Endothelial cell of umbilical vein (primary cell): ENCODE measurements around the gene CFL2. TPM values are rescaled to one million over a fixed set of nuclear protein-coding genes. Genes with fewer than 3 reads are reported as not detected.

Experiments
- BruUV-seq: library from RNA; stranded (reverse); fragments of 400-500 nt; replicated peaks from 2 replicates; lab custom pipeline; 2021; lab: Mats Ljungman, UMichigan
- CTCF ChIA-PET: fragments of 300-600, 350-600 bp; sonication (Branson Sonifier 250); formaldehyde crosslinking; loops from one replicate; lab custom pipeline; 2021; ENCODE audit warnings: antibody characterized with exemption, inconsistent platforms; lab: Charles Lee
- POLR2A ChIA-PET: fragments of 300-600, 350-600 bp; sonication (Branson Sonifier 250); formaldehyde crosslinking; loops from one replicate; lab custom pipeline; 2021; ENCODE audit warnings: antibody characterized with exemption, inconsistent platforms; lab: Charles Lee
- DNase-seq: peaks from one replicate; pipeline ENCODE4 v3.0.0-alpha.2; 2011; ENCODE audit warnings: low read depth, low spot score
- FAIRE-seq: peaks from 2 replicates; lab custom pipeline; 2011; peaks lifted over from hg19 to GRCh38; lab: Jason Lieb, UNC
- H2AFZ ChIP-seq: 2 replicates; pipeline ENCODE4 v1.6.0; 2012; ENCODE audit warnings: low read depth, low read length, control low read depth, inconsistent platforms
- H3K27ac ChIP-seq: 2 replicates; pipeline ENCODE4 v1.5.1; 2011; ENCODE audit warnings: low read depth, mild to moderate bottlenecking, control low read depth, low read length, moderate library complexity; ENCODE audit not compliant: insufficient read depth
- H3K27me3 ChIP-seq, 2 experiments: 2 replicates each; pipeline versions ENCODE4 v1.6.0 to v1.6.1; 2011; ENCODE audit warnings: low read length in 2 of 2, mixed read lengths in 1 of 2; ENCODE audit not compliant: control insufficient read depth in 2 of 2, insufficient read depth in 2 of 2
- H3K36me3 ChIP-seq, 2 experiments: 2 replicates in 1 of 2; 3 replicates in 1 of 2; pipeline ENCODE4 v1.5.1; 2011; ENCODE audit warnings: low read length in 2 of 2, mild to moderate bottlenecking in 1 of 2, moderate library complexity in 1 of 2; ENCODE audit not compliant: control insufficient read depth in 2 of 2, insufficient read depth in 2 of 2; ENCODE audit errors: extremely low read depth in 1 of 2
- H3K4me1 ChIP-seq: 3 replicates; pipeline ENCODE4 v1.5.1; 2011; ENCODE audit warnings: mild to moderate bottlenecking, low read length; ENCODE audit not compliant: control insufficient read depth, insufficient read depth; ENCODE audit errors: extremely low read depth
- H3K4me2 ChIP-seq: 2 replicates; pipeline ENCODE4 v1.6.1; 2011; ENCODE audit warnings: low read length, control low read depth, mixed read lengths; ENCODE audit not compliant: insufficient read depth
- H3K4me3 ChIP-seq, 3 experiments: fragments of 200-600 bp in 1 of 3; sonication (generic), shearing (Covaris generic) in 1 of 3; replicated peaks in 1 of 3; 2 replicates each; pipeline ENCODE4 v1.5.1; 2011 to 2016; ENCODE audit warnings: control low read depth in 3 of 3, low read length in 3 of 3, mild to moderate bottlenecking in 2 of 3, inconsistent platforms in 1 of 3, low read depth in 1 of 3, moderate library complexity in 1 of 3; ENCODE audit not compliant: insufficient read depth in 1 of 3
- H3K79me2 ChIP-seq: 2 replicates; pipeline ENCODE4 v1.6.0; 2012; ENCODE audit warnings: low read length, inconsistent platforms; ENCODE audit not compliant: control insufficient read depth, insufficient read depth
- H3K9ac ChIP-seq: replicated peaks from 2 replicates; pipeline ENCODE3; 2011; ENCODE audit warnings: low read length, control low read depth; ENCODE audit not compliant: insufficient read depth; ENCODE audit errors: extremely low read depth
- H3K9me1 ChIP-seq: replicated peaks from 3 replicates; pipeline ENCODE4 v1.6.0; 2011; ENCODE audit warnings: mild to moderate bottlenecking, low read length; ENCODE audit not compliant: control insufficient read depth, insufficient read depth; ENCODE audit errors: extremely low read depth
- H3K9me3 ChIP-seq: replicated peaks from 2 replicates; pipeline ENCODE4 v1.5.1; 2012; ENCODE audit warnings: low read length, inconsistent platforms; ENCODE audit not compliant: control insufficient read depth, insufficient read depth
- H4K20me1 ChIP-seq: replicated peaks from 2 replicates; pipeline ENCODE3; 2011; ENCODE audit warnings: mild to moderate bottlenecking, low read length; ENCODE audit not compliant: control insufficient read depth, insufficient read depth; ENCODE audit errors: extremely low read depth
- CTCF ChIP-seq, 2 donors: IDR thresholded peaks; 1 replicate in 1 of 2; 2 replicates in 1 of 2; pipeline ENCODE4 v1.5.1; 2011; ENCODE audit warnings: low read length in 2 of 2, mild to moderate bottlenecking in 2 of 2, moderate library complexity in 2 of 2, control low read depth in 1 of 2, inconsistent platforms in 1 of 2, low read depth in 1 of 2; ENCODE audit not compliant: insufficient read depth in 1 of 2; ENCODE audit errors: extremely low read depth in 1 of 2
- EZH2 ChIP-seq: IDR thresholded peaks from 2 replicates; pipeline ENCODE4 v1.6.1; 2012; ENCODE audit warnings: borderline replicate concordance, low read depth, mild to moderate bottlenecking, moderate library complexity, low read length, inconsistent platforms; ENCODE audit not compliant: severe bottlenecking
- FOS ChIP-seq: IDR thresholded peaks from 2 replicates; pipeline ENCODE4 v1.6.1; 2011; ENCODE audit warnings: mild to moderate bottlenecking, low read length, moderate library complexity, borderline replicate concordance; ENCODE audit not compliant: insufficient read depth
- GATA2 ChIP-seq: IDR thresholded peaks from 2 replicates; pipeline ENCODE4 v1.7.0; 2011; ENCODE audit warnings: low read depth, mild to moderate bottlenecking, moderate library complexity, mixed read lengths, low read length; ENCODE audit not compliant: insufficient read length, insufficient read depth
- JUN ChIP-seq: IDR thresholded peaks from 2 replicates; pipeline ENCODE4 v1.6.1; 2011; ENCODE audit warnings: borderline replicate concordance, low read depth; ENCODE audit not compliant: insufficient read length, insufficient read depth
- MAX ChIP-seq: IDR thresholded peaks from 2 replicates; pipeline ENCODE4 v1.6.1; 2011; ENCODE audit not compliant: insufficient read depth, insufficient read length
- MYC ChIP-seq: IDR thresholded peaks from one replicate; pipeline ENCODE4 v1.6.1; 2011; ENCODE audit warnings: mild to moderate bottlenecking, low read depth, low read length
- POLR2A ChIP-seq: IDR thresholded peaks from 2 replicates; pipeline ENCODE4 v1.6.1; 2012; ENCODE audit warnings: low read depth, mild to moderate bottlenecking, control low read depth, low read length
- POLR2AphosphoS5 ChIP-seq: IDR thresholded peaks from 2 replicates; pipeline ENCODE4 v1.6.1; 2012; ENCODE audit warnings: low read depth, mild to moderate bottlenecking, control low read depth, low read length, moderate library complexity; ENCODE audit not compliant: insufficient read depth
- dilution Hi-C: fragments of 300-500 bp; cut with MboI; formaldehyde crosslinking; loops from one replicate; pipeline ENCODE4 v1.15.0; 2019; ENCODE audit warnings: low sequenced_read_pairs; ENCODE audit not compliant: extremely low pct_ligation_motif_present
- intact Hi-C: fragments of 100-400 bp; cut with micrococcal nuclease; formaldehyde crosslinking; loops from one replicate; pipeline ENCODE4 v1.10.0; 2022
- polyA plus RNA-seq, 4 experiments: library from polyadenylated mRNA; depleted of rRNA in 3 of 4; stranded (reverse) in 3 of 4; unstranded in 1 of 4; fragments of >200 nt; gene quantifications; 2 replicates each; pipeline versions ENCODE4 v1.2.1 to v1.2.3, GENCODE V29; 2011 to 2012; ENCODE audit warnings: missing spikeins in 1 of 4
- total RNA-seq: library from RNA; stranded (reverse); gene quantifications from 2 replicates; pipeline ENCODE4 v1.2.3, GENCODE V29; 2021

Gene CFL2
- total and polyA plus RNA-seq, 2 donors (not counting 3 experiments of a cell fraction or from before 2014, with no cell fraction given) = 42.8 to 98.1 TPM

- Histone ChIP-seq H3K4me3 (no peak overlapping the region), H3K9ac (no peak overlapping the region), H3K27me3 (no peaks in the 10 kb centered on the region), H3K36me3 (no peaks in the 10 kb centered on the region), H3K9me3 (no peaks in the 10 kb centered on the region), H2AFZ (no peak overlapping the region), H3K9me1 (no peaks in the 10 kb centered on the region), H3K4me1 (no peaks in the 10 kb centered on the region), H3K27ac (no peak overlapping the region), H3K79me2 (no peaks in the 10 kb centered on the region), H3K4me2 (no peak overlapping the region), H4K20me1 (no peaks in the 10 kb centered on the region)
- BruUV-seq = no TSS peak
- ChIA-PET POLR2A (interaction anchor here (0.6 kb wide), 1 partner anchor 55 kb away, joined by 3 read pairs; no protein-coding TSS in a partner anchor), CTCF (interaction anchor here (0.7 to 2.4 kb wide), 4 partner anchors 8 to 144 kb away, joined by 3 to 32 read pairs (median 4); no protein-coding TSS in a partner anchor)
- dilution Hi-C loops = no loop called here
- intact Hi-C loops = no loop called here
- no peak for FAIRE-seq
- no peak for DNase-seq
- no peak for TF ChIP-seq FOS
- TF ChIP-seq JUN = no peak
- TF ChIP-seq GATA2 = no peak
- no peak for TF ChIP-seq MYC
- no peak for TF ChIP-seq POLR2A
- TF ChIP-seq MAX = no peak
- no peak for TF ChIP-seq EZH2
- no peak for TF ChIP-seq POLR2AphosphoS5
- no peak for TF ChIP-seq CTCF (IDR thresholded peaks at IDR 0.05; ENCODE audit: extremely low read depth in 1 of 2, insufficient read depth in 1 of 2, low read depth in 1 of 2, low read length in 2 of 2)
Measured at GRCh38 chr14:34733245-34733644, 18.9 kb upstream of the CFL2 start.
